Measurements from ENCODE around the gene TIMP3.

Gene TIMP3

GRCh38 chr22:32876516-32876915 is 75.0 kb downstream of the TIMP3 start:
- no peak overlapping the region for H3K4me3 Mint-ChIP-seq
- H3K27me3 Mint-ChIP-seq = peaks cover 14% of the 10 kb centered on the region
- peaks cover 5% of the 10 kb centered on the region for H3K4me1 Mint-ChIP-seq
- peaks cover 3% of the 10 kb centered on the region for H3K36me3 Mint-ChIP-seq
- H3K9me3 Mint-ChIP-seq = peaks cover 2% of the 10 kb centered on the region
- ATAC-seq (ENCODE audit: low read depth) = no peak
- DNase-seq (ENCODE audit: low spot score in 2 of 2) = no peak
- H3K27ac Mint-ChIP-seq = no peak overlapping the region

GRCh38 chr22:32877196-32877595 is 75.7 kb downstream of the TIMP3 start:
- ATAC-seq (ENCODE audit: low read depth) (no peak), DNase-seq (ENCODE audit: low spot score in 2 of 2) (no peak)
- peaks cover 5% of the 10 kb centered on the region for H3K4me1 Mint-ChIP-seq
- H3K27ac Mint-ChIP-seq = no peak overlapping the region
- no peaks in the 10 kb centered on the region for H3K36me3 Mint-ChIP-seq
- H3K27me3 Mint-ChIP-seq = peaks cover 11% of the 10 kb centered on the region
- H3K4me3 Mint-ChIP-seq = no peak overlapping the region
- no peaks in the 10 kb centered on the region for H3K9me3 Mint-ChIP-seq

GRCh38 chr22:32879550-32879949 is 78.0 kb downstream of the TIMP3 start:
- ATAC-seq (ENCODE audit: low read depth) (no peak), DNase-seq (ENCODE audit: low spot score in 2 of 2) (no peak)
- Mint-ChIP-seq H3K4me1 (peaks cover 5% of the 10 kb centered on the region), H3K27ac (no peak overlapping the region), H3K27me3 (peaks cover 9% of the 10 kb centered on the region), H3K9me3 (no peaks in the 10 kb centered on the region), H3K36me3 (no peaks in the 10 kb centered on the region), H3K4me3 (no peak overlapping the region)

- peaks cover 9% of the 10 kb centered on the region for H3K27me3 Mint-ChIP-seq
- ATAC-seq (ENCODE audit: low read depth) (no peak), DNase-seq (ENCODE audit: low spot score in 2 of 2) (no peak)
- H3K4me3 Mint-ChIP-seq = no peak overlapping the region
- peaks cover 5% of the 10 kb centered on the region for H3K4me1 Mint-ChIP-seq
- H3K27ac Mint-ChIP-seq = no peak overlapping the region
- H3K9me3 Mint-ChIP-seq = no peaks in the 10 kb centered on the region
- H3K36me3 Mint-ChIP-seq = no peaks in the 10 kb centered on the region
Measured at GRCh38 chr22:32880061-32880460, 78.6 kb downstream of the TIMP3 start.

- no peak for ATAC-seq (ENCODE audit: low read depth)
- no peak for DNase-seq (ENCODE audit: low spot score in 2 of 2)
- H3K9me3 Mint-ChIP-seq = no peaks in the 10 kb centered on the region
- peaks cover 5% of the 10 kb centered on the region for H3K4me1 Mint-ChIP-seq
- no peak overlapping the region for H3K27ac Mint-ChIP-seq
- peaks cover 8% of the 10 kb centered on the region for H3K27me3 Mint-ChIP-seq
- H3K4me3 Mint-ChIP-seq = no peak overlapping the region
- no peaks in the 10 kb centered on the region for H3K36me3 Mint-ChIP-seq
Measured at GRCh38 chr22:32880505-32880892, 79.0 kb downstream of the TIMP3 start.

GRCh38 chr22:32880893-32881596 is 79.5 kb downstream of the TIMP3 start:
- no peaks in the 10 kb centered on the region for H3K9me3 Mint-ChIP-seq
- H3K4me3 Mint-ChIP-seq = peak overlapping the region; percentile 12
- DNase-seq (ENCODE audit: low spot score in 2 of 2) (peak in 1 of 2 donors; percentile 13), ATAC-seq (ENCODE audit: low read depth) (peak; percentile 24)
- H3K4me1 Mint-ChIP-seq = peaks cover 5% of the 10 kb centered on the region
- no peak overlapping the region for H3K27ac Mint-ChIP-seq
- peaks cover 8% of the 10 kb centered on the region for H3K27me3 Mint-ChIP-seq
- no peaks in the 10 kb centered on the region for H3K36me3 Mint-ChIP-seq

- Mint-ChIP-seq H3K27ac (no peak overlapping the region), H3K27me3 (peaks cover 8% of the 10 kb centered on the region), H3K4me1 (peaks cover 5% of the 10 kb centered on the region), H3K4me3 (peak overlapping the region; percentile 27), H3K9me3 (no peaks in the 10 kb centered on the region), H3K36me3 (no peaks in the 10 kb centered on the region)
- ATAC-seq (ENCODE audit: low read depth) (no peak), DNase-seq (ENCODE audit: low spot score in 2 of 2) (no peak)
Measured at GRCh38 chr22:32882360-32882755, 80.9 kb downstream of the TIMP3 start.

- Mint-ChIP-seq H3K4me3 (no peak overlapping the region), H3K36me3 (no peaks in the 10 kb centered on the region), H3K27ac (no peak overlapping the region), H3K4me1 (peaks cover 5% of the 10 kb centered on the region), H3K27me3 (peaks cover 8% of the 10 kb centered on the region), H3K9me3 (no peaks in the 10 kb centered on the region)
- no peak for ATAC-seq (ENCODE audit: low read depth)
- no peak for DNase-seq (ENCODE audit: low spot score in 2 of 2)
Measured at GRCh38 chr22:32882774-32883530, 81.4 kb downstream of the TIMP3 start.

GRCh38 chr22:32887324-32887980 is 85.9 kb downstream of the TIMP3 start:
- H3K9me3 Mint-ChIP-seq = no peaks in the 10 kb centered on the region
- H3K4me1 Mint-ChIP-seq = no peaks in the 10 kb centered on the region
- DNase-seq (ENCODE audit: low spot score in 2 of 2) (no peak), ATAC-seq (ENCODE audit: low read depth) (no peak)
- peaks cover 6% of the 10 kb centered on the region for H3K27me3 Mint-ChIP-seq
- no peaks in the 10 kb centered on the region for H3K36me3 Mint-ChIP-seq
- H3K27ac Mint-ChIP-seq = no peak overlapping the region
- H3K4me3 Mint-ChIP-seq = no peak overlapping the region

- Mint-ChIP-seq H3K27me3 (peaks cover 11% of the 10 kb centered on the region), H3K36me3 (no peaks in the 10 kb centered on the region), H3K9me3 (no peaks in the 10 kb centered on the region), H3K4me3 (no peak overlapping the region), H3K27ac (no peak overlapping the region), H3K4me1 (no peaks in the 10 kb centered on the region)
- ATAC-seq (ENCODE audit: low read depth) (no peak), DNase-seq (ENCODE audit: low spot score in 2 of 2) (no peak)
Measured at GRCh38 chr22:32888976-32889375, 87.5 kb downstream of the TIMP3 start.

GRCh38 chr22:32896891-32897290 is 95.4 kb downstream of the TIMP3 start:
- ATAC-seq (ENCODE audit: low read depth) (no peak), DNase-seq (ENCODE audit: low spot score in 2 of 2) (no peak)
- Mint-ChIP-seq H3K36me3 (no peaks in the 10 kb centered on the region), H3K4me1 (no peaks in the 10 kb centered on the region), H3K27me3 (peaks cover 11% of the 10 kb centered on the region), H3K27ac (no peak overlapping the region), H3K4me3 (no peak overlapping the region), H3K9me3 (no peaks in the 10 kb centered on the region)

GRCh38 chr22:32897400-32897799 is 95.9 kb downstream of the TIMP3 start:
- ATAC-seq (ENCODE audit: low read depth) = no peak

GRCh38 chr22:32900886-32901635 is 99.6 kb downstream of the TIMP3 start:
- H3K27ac Mint-ChIP-seq = no peak overlapping the region
- peaks cover 2% of the 10 kb centered on the region for H3K27me3 Mint-ChIP-seq
- no peaks in the 10 kb centered on the region for H3K4me1 Mint-ChIP-seq
- H3K36me3 Mint-ChIP-seq = no peaks in the 10 kb centered on the region
- H3K4me3 Mint-ChIP-seq = no peak overlapping the region
- DNase-seq (ENCODE audit: low spot score in 2 of 2) (no peak), ATAC-seq (ENCODE audit: low read depth) (no peak)
- no peaks in the 10 kb centered on the region for H3K9me3 Mint-ChIP-seq

More at GRCh38 chr22:32897400-32897799, 95.9 kb downstream of the TIMP3 start:
- no peak overlapping the region for H3K4me3 Mint-ChIP-seq
- no peak overlapping the region for H3K27ac Mint-ChIP-seq
- DNase-seq (ENCODE audit: low spot score in 2 of 2) = no peak
- H3K36me3 Mint-ChIP-seq = no peaks in the 10 kb centered on the region
- no peaks in the 10 kb centered on the region for H3K9me3 Mint-ChIP-seq
- peaks cover 8% of the 10 kb centered on the region for H3K27me3 Mint-ChIP-seq
- no peaks in the 10 kb centered on the region for H3K4me1 Mint-ChIP-seq

- Mint-ChIP-seq H3K27ac (no peak overlapping the region), H3K4me1 (no peaks in the 10 kb centered on the region)
Measured at GRCh38 chr22:32901925-32902324, 100.4 kb downstream of the TIMP3 start.

More at GRCh38 chr22:32901925-32902324, 100.4 kb downstream of the TIMP3 start:
- no peak for DNase-seq (ENCODE audit: low spot score in 2 of 2)
- no peak for ATAC-seq (ENCODE audit: low read depth)
- peaks cover 4% of the 10 kb centered on the region for H3K27me3 Mint-ChIP-seq
- no peak overlapping the region for H3K4me3 Mint-ChIP-seq
- H3K36me3 Mint-ChIP-seq = no peaks in the 10 kb centered on the region
- H3K9me3 Mint-ChIP-seq = no peaks in the 10 kb centered on the region
